HCT116 (cell line): ENCODE results near the gene IRAK4. TPM values are rescaled to one million over a fixed set of nuclear protein-coding genes. Genes with fewer than 3 reads are reported as not detected.

Experiments
- ATAC-seq: fragments of 200-7000 bp; cut with Tn5 transposase; 2 replicates; pipeline ENCODE4 v1.9.1; 2020; ENCODE audit warnings: mild to moderate bottlenecking, moderate library complexity
- BruUV-seq: library from RNA; stranded (reverse); fragments of 400-500 nt; replicated peaks from 2 replicates; lab custom pipeline; 2021; lab: Mats Ljungman, UMichigan
- CTCF ChIA-PET: fragments of 300-600 bp; sonication (Branson Sonifier 250); formaldehyde crosslinking; loops from one replicate; lab custom pipeline; 2021; ENCODE audit warnings: antibody characterized with exemption; lab: Charles Lee
- POLR2A ChIA-PET: fragments of 300-600, 350-600 bp; sonication (Branson Sonifier 250); formaldehyde crosslinking; loops from one replicate; lab custom pipeline; 2021; ENCODE audit warnings: antibody characterized with exemption; lab: Charles Lee
- RAD21 ChIA-PET, 2 experiments: fragments of 300-600 bp; sonication (Branson Sonifier 250); formaldehyde crosslinking; loops; one replicate each; lab custom pipeline; 2023; ENCODE audit warnings: low total read pairs in 2 of 2; ENCODE audit not compliant: uncharacterized antibody in 2 of 2, unreplicated experiment in 2 of 2, low non-redundant PET in 1 of 2; lab: Charles Lee
- DNase-seq: peaks from one replicate; pipeline ENCODE4 v3.0.0-alpha.2; 2010; ENCODE audit warnings: low read depth, low spot score
- H2AFZ ChIP-seq: fragments of 200-600 bp; shearing (Covaris generic), sonication (generic); 2 replicates; pipeline ENCODE4 v1.6.1; 2017; ENCODE audit warnings: low read depth, mixed run types, mixed read lengths, antibody characterized with exemption, low read length; ENCODE audit not compliant: poor library complexity, severe bottlenecking
- H3K27ac ChIP-seq: 2 replicates; pipeline ENCODE4 v1.5.1; 2012; ENCODE audit warnings: low read depth, low read length
- H3K27me3 ChIP-seq: fragments of 200-600 bp; sonication (generic); 2 replicates; pipeline ENCODE4 v1.6.1; 2016; ENCODE audit warnings: mixed run types, low read length, mixed read lengths; ENCODE audit not compliant: insufficient read depth
- H3K36me3 ChIP-seq, 2 experiments: fragments of 200-500 bp in 1 of 2; fragments of 200-600 bp in 1 of 2; sonication (Bioruptor generic) in 1 of 2; sonication (generic) in 1 of 2; 2 replicates each; pipeline versions ENCODE4 v1.5.1 to v1.6.1; 2014 to 2016; ENCODE audit warnings: low read length in 2 of 2, inconsistent platforms in 1 of 2, mixed read lengths in 1 of 2, mixed run types in 1 of 2; ENCODE audit not compliant: insufficient read depth in 2 of 2, control insufficient read depth in 1 of 2
- H3K4me1 ChIP-seq, 2 experiments: fragments of 200-600 bp in 1 of 2; sonication (generic) in 1 of 2; 2 replicates each; pipeline versions ENCODE4 v1.5.1 to v1.6.1; 2012 to 2017; ENCODE audit warnings: low read length in 2 of 2, inconsistent platforms in 1 of 2, mild to moderate bottlenecking in 1 of 2, mixed read lengths in 1 of 2, mixed run types in 1 of 2, moderate library complexity in 1 of 2; ENCODE audit not compliant: insufficient read depth in 2 of 2, control insufficient read depth in 1 of 2
- H3K4me2 ChIP-seq: fragments of 200-600 bp; sonication (generic); 2 replicates; pipeline ENCODE4 v1.6.1; 2017; ENCODE audit warnings: mixed run types, low read length, mixed read lengths
- H3K4me3 ChIP-seq, 2 experiments: fragments of 200-600 bp in 1 of 2; sonication (generic) in 1 of 2; replicated peaks in 1 of 2; 2 replicates each; pipeline ENCODE4 v1.5.1; 2011 to 2016; ENCODE audit warnings: low read length in 2 of 2, control low read depth in 1 of 2, low read depth in 1 of 2, mild to moderate bottlenecking in 1 of 2, mixed read lengths in 1 of 2, mixed run types in 1 of 2
- H3K79me2 ChIP-seq: fragments of 200-600 bp; sonication (generic); 2 replicates; pipeline ENCODE4 v1.6.1; 2017; ENCODE audit warnings: mild to moderate bottlenecking, mixed run types, low read length, moderate library complexity, mixed read lengths; ENCODE audit not compliant: insufficient read depth
- H3K9ac ChIP-seq: fragments of 200-600 bp; sonication (generic); 2 replicates; pipeline ENCODE4 v1.6.1; 2016; ENCODE audit warnings: low read length, mixed read lengths
- H3K9me2 ChIP-seq: fragments of 200-600 bp; sonication (generic), shearing (Covaris generic); 2 replicates; pipeline ENCODE4 v1.6.1; 2017; ENCODE audit warnings: mixed run types, mild to moderate bottlenecking, moderate library complexity; ENCODE audit not compliant: insufficient read depth
- H3K9me3 ChIP-seq, 2 experiments: fragments of 200-500 bp in 1 of 2; fragments of 200-600 bp in 1 of 2; sonication (Bioruptor generic) in 1 of 2; sonication (generic) in 1 of 2; 2 replicates each; pipeline ENCODE4 v1.6.1; 2014 to 2017; ENCODE audit warnings: low read length in 2 of 2, mixed read lengths in 2 of 2, inconsistent platforms in 1 of 2, low read depth in 1 of 2, mild to moderate bottlenecking in 1 of 2, mixed run types in 1 of 2, moderate library complexity in 1 of 2; ENCODE audit not compliant: control insufficient read depth in 1 of 2, insufficient read depth in 1 of 2
- H4K20me1 ChIP-seq: fragments of 200-600 bp; sonication (generic), shearing (Covaris generic); 2 replicates; pipeline ENCODE4 v1.6.1; 2017; ENCODE audit warnings: mixed run types, mild to moderate bottlenecking, moderate library complexity; ENCODE audit not compliant: insufficient read depth
- CBX3 ChIP-seq: IDR thresholded peaks from 2 replicates; pipeline ENCODE4 v1.6.1; 2012; ENCODE audit warnings: low read depth
- EGR1 ChIP-seq: IDR thresholded peaks from 2 replicates; pipeline ENCODE4 v1.6.1; 2012; ENCODE audit warnings: low read depth
- ELF1 ChIP-seq: IDR thresholded peaks from 2 replicates; pipeline ENCODE4 v1.6.1; 2012; ENCODE audit warnings: low read depth, borderline replicate concordance
- EZH2 ChIP-seq: fragments of 200-600 bp; sonication (generic); IDR thresholded peaks from 2 replicates; pipeline ENCODE4 v1.6.1; 2017; ENCODE audit warnings: antibody characterized with exemption, mixed run types
- EZH2phosphoT487 ChIP-seq: fragments of 200-600 bp; IDR thresholded peaks from 2 replicates; pipeline ENCODE4 v1.6.1; 2018; ENCODE audit warnings: antibody characterized with exemption, borderline replicate concordance
- FOSL1 ChIP-seq: IDR thresholded peaks from 2 replicates; pipeline ENCODE4 v1.6.1; 2012; ENCODE audit warnings: low read depth
- POLR2A ChIP-seq: IDR thresholded peaks from 2 replicates; pipeline ENCODE4 v1.7.0; 2011; ENCODE audit warnings: borderline replicate concordance; ENCODE audit not compliant: insufficient read depth, insufficient read length; ENCODE audit errors: extremely low read depth
- POLR2AphosphoS5 ChIP-seq: IDR thresholded peaks from 2 replicates; pipeline ENCODE4 v1.6.1; 2011; ENCODE audit warnings: mild to moderate bottlenecking, low read depth, low read length, moderate library complexity
- RAD21 ChIP-seq: IDR thresholded peaks from 2 replicates; pipeline ENCODE4 v1.6.1; 2012; ENCODE audit warnings: low read depth, mild to moderate bottlenecking
- SIN3A ChIP-seq: IDR thresholded peaks from 2 replicates; pipeline ENCODE4 v1.6.1; 2012; ENCODE audit warnings: low read depth
- SP1 ChIP-seq: IDR thresholded peaks from 2 replicates; pipeline ENCODE4 v1.6.1; 2012; ENCODE audit warnings: low read depth
- SRF ChIP-seq: IDR thresholded peaks from 2 replicates; pipeline ENCODE4 v1.6.1; 2012; ENCODE audit warnings: low read depth
- YY1 ChIP-seq: IDR thresholded peaks from 2 replicates; pipeline ENCODE4 v1.6.1; 2011; ENCODE audit warnings: low read length, low read depth, moderate library complexity, mild to moderate bottlenecking; ENCODE audit not compliant: insufficient replicate concordance; ENCODE audit errors: extremely low read depth
- ZFX ChIP-seq: fragments of 450-650 bp; IDR thresholded peaks from 2 replicates; pipeline ENCODE4 v1.6.1; 2017
- ZNF274 ChIP-seq: fragments of 200-500 bp; sonication (Bioruptor generic); IDR thresholded peaks from 2 replicates; pipeline ENCODE4 v1.6.1; 2014; ENCODE audit warnings: mild to moderate bottlenecking, low read depth, low read length, inconsistent platforms
- intact Hi-C: fragments of 100-400 bp; cut with micrococcal nuclease; formaldehyde crosslinking; loops from 2 replicates; pipeline ENCODE4 v1.10.0; 2022
- total RNA-seq: library from RNA; stranded (reverse); gene quantifications from one replicate; pipeline ENCODE4 v1.2.1, GENCODE V29; 2021; ENCODE audit not compliant: unreplicated experiment
- TF ChIP-seq, protein P1 (sequence below): IDR thresholded peaks from 2 replicates; pipeline ENCODE4 v1.6.1; 2011; ENCODE audit warnings: mild to moderate bottlenecking, low read length, moderate library complexity; ENCODE audit not compliant: insufficient replicate concordance; ENCODE audit errors: extremely low read depth
- TF ChIP-seq, protein P2 (sequence below): IDR thresholded peaks from 2 replicates; pipeline ENCODE4 v1.6.1; 2012; ENCODE audit warnings: low read depth
- TF ChIP-seq, protein P3 (sequence below): IDR thresholded peaks from 2 replicates; pipeline ENCODE4 v1.6.1; 2012
- TF ChIP-seq, protein P4 (sequence below), 3 experiments: fragments of 200-600 bp in 1 of 3; sonication (generic) in 1 of 3; IDR thresholded peaks in 2 of 3; conservative IDR thresholded peaks in 1 of 3; 2 replicates each; pipeline ENCODE4 v1.5.1; 2012 to 2017; ENCODE audit warnings: low read depth in 2 of 3, low read length in 2 of 3, antibody characterized with exemption in 1 of 3, borderline replicate concordance in 1 of 3, control low read depth in 1 of 3, mild to moderate bottlenecking in 1 of 3, mixed read lengths in 1 of 3, mixed run types in 1 of 3, moderate library complexity in 1 of 3; ENCODE audit not compliant: insufficient read depth in 1 of 3

Gene IRAK4
- total RNA-seq, 1 experiment from 2014 or later: 6.9 TPM

DNA sequence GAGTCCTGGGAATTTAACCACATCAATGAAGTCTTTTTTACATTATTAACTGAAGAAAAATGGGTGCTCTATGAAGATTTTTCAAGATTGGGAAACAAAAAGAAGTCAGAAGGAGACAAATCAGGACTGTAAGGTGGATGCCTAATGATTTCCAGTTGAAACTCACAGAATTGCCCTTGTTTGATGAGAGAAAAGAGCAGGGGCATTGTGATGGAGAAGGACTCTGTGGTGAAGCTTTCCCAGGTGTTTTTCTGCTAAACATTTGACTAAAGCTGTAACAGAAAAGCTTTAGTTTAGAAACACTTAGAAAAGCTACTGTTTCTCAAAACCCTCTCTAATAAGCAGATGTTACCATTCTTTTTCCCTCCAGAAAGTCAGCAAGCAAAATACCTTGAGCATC, 5.8 kb downstream of the IRAK4 start:
- H3K9me2 ChIP-seq: no peaks in the 10 kb centered on the region
- H3K27me3 ChIP-seq: no peaks in the 10 kb centered on the region
- TF ChIP-seq EZH2phosphoT487 (no peak), FOSL1 (no peak), EGR1 (no peak), ELF1 (no peak), ZNF274 (no peak), POLR2AphosphoS5 (no peak), ZFX (no peak), SRF (no peak), SP1 (no peak), EZH2 (no peak), POLR2A (no peak), CBX3 (no peak), RAD21 (no peak), YY1 (no peak), SIN3A (no peak)
- TF ChIP-seq, protein P1, sequence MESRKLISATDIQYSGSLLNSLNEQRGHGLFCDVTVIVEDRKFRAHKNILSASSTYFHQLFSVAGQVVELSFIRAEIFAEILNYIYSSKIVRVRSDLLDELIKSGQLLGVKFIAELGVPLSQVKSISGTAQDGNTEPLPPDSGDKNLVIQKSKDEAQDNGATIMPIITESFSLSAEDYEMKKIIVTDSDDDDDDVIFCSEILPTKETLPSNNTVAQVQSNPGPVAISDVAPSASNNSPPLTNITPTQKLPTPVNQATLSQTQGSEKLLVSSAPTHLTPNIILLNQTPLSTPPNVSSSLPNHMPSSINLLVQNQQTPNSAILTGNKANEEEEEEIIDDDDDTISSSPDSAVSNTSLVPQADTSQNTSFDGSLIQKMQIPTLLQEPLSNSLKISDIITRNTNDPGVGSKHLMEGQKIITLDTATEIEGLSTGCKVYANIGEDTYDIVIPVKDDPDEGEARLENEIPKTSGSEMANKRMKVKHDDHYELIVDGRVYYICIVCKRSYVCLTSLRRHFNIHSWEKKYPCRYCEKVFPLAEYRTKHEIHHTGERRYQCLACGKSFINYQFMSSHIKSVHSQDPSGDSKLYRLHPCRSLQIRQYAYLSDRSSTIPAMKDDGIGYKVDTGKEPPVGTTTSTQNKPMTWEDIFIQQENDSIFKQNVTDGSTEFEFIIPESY: no peak
- TF ChIP-seq, protein P2, sequence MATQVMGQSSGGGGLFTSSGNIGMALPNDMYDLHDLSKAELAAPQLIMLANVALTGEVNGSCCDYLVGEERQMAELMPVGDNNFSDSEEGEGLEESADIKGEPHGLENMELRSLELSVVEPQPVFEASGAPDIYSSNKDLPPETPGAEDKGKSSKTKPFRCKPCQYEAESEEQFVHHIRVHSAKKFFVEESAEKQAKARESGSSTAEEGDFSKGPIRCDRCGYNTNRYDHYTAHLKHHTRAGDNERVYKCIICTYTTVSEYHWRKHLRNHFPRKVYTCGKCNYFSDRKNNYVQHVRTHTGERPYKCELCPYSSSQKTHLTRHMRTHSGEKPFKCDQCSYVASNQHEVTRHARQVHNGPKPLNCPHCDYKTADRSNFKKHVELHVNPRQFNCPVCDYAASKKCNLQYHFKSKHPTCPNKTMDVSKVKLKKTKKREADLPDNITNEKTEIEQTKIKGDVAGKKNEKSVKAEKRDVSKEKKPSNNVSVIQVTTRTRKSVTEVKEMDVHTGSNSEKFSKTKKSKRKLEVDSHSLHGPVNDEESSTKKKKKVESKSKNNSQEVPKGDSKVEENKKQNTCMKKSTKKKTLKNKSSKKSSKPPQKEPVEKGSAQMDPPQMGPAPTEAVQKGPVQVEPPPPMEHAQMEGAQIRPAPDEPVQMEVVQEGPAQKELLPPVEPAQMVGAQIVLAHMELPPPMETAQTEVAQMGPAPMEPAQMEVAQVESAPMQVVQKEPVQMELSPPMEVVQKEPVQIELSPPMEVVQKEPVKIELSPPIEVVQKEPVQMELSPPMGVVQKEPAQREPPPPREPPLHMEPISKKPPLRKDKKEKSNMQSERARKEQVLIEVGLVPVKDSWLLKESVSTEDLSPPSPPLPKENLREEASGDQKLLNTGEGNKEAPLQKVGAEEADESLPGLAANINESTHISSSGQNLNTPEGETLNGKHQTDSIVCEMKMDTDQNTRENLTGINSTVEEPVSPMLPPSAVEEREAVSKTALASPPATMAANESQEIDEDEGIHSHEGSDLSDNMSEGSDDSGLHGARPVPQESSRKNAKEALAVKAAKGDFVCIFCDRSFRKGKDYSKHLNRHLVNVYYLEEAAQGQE: no peak
- TF ChIP-seq, protein P3, sequence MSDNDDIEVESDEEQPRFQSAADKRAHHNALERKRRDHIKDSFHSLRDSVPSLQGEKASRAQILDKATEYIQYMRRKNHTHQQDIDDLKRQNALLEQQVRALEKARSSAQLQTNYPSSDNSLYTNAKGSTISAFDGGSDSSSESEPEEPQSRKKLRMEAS: no peak
- TF ChIP-seq, protein P4, sequence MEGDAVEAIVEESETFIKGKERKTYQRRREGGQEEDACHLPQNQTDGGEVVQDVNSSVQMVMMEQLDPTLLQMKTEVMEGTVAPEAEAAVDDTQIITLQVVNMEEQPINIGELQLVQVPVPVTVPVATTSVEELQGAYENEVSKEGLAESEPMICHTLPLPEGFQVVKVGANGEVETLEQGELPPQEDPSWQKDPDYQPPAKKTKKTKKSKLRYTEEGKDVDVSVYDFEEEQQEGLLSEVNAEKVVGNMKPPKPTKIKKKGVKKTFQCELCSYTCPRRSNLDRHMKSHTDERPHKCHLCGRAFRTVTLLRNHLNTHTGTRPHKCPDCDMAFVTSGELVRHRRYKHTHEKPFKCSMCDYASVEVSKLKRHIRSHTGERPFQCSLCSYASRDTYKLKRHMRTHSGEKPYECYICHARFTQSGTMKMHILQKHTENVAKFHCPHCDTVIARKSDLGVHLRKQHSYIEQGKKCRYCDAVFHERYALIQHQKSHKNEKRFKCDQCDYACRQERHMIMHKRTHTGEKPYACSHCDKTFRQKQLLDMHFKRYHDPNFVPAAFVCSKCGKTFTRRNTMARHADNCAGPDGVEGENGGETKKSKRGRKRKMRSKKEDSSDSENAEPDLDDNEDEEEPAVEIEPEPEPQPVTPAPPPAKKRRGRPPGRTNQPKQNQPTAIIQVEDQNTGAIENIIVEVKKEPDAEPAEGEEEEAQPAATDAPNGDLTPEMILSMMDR (IDR thresholded peaks at IDR 0.05 in 2 of 3, conservative IDR thresholded peaks at IDR 0.05 in 1 of 3; ENCODE audit: borderline replicate concordance in 1 of 3, insufficient read depth in 1 of 3, low read depth in 2 of 3, low read length in 2 of 3): no peak
- intact Hi-C loops: no loop called here
- peaks cover 6 to 8% of the 10 kb centered on the region in 2 experiments; a peak in 3 of 4 replicates for H3K4me1 ChIP-seq
- H3K79me2 ChIP-seq: no peaks in the 10 kb centered on the region
- H3K27ac ChIP-seq: no peak overlapping the region
- BruUV-seq: no TSS peak
- no peak for DNase-seq
- H3K4me3 ChIP-seq: no peak overlapping the region
- H3K9me3 ChIP-seq: no peaks in the 10 kb centered on the region
- no peak overlapping the region for H3K4me2 ChIP-seq
- no peak overlapping the region for H2AFZ ChIP-seq
- no peak for ATAC-seq
- H3K9ac ChIP-seq: no peak overlapping the region
- ChIA-PET CTCF (no interaction called here), POLR2A (no interaction called here), RAD21 (no interaction called here)
- no peaks in the 10 kb centered on the region for H4K20me1 ChIP-seq
- no peaks in the 10 kb centered on the region for H3K36me3 ChIP-seq
